ENCODE results near the gene TCP10L. TPM values are rescaled to one million over a fixed set of nuclear protein-coding genes. Genes with fewer than 3 reads are reported as not detected.

Gene TCP10L
- total and polyA plus RNA-seq, 2 of the 4 experiments (the other 2 are of a cell fraction) = 0.09 TPM; not detected in 1

GRCh38 chr21:32534113-32534512 is 51.2 kb downstream of the TCP10L start:
- no peak overlapping the region for H4K5ac ChIP-seq (ENCODE audit: low read depth, low read length)
- H3K14ac ChIP-seq (replicated peaks; ENCODE audit: low read depth, low read length) = no peak overlapping the region
- H3K23ac ChIP-seq (ENCODE audit: low read depth, low read length) = no peak overlapping the region
- H3K56ac ChIP-seq (ENCODE audit: extremely low read depth, insufficient read depth, low read length) = no peak overlapping the region
- intact Hi-C loops (cut with micrococcal nuclease) (no loop called here), in situ Hi-C loops (cut with MboI; ENCODE audit: low sequenced_read_pairs) (no loop called here), dilution Hi-C loops (cut with HindIII; ENCODE audit: low sequenced_read_pairs, unreplicated experiment) (no loop called here)
- POLR2A ChIA-PET (ENCODE audit: unreplicated experiment) = no interaction called here
- no peaks in the 10 kb centered on the region for H3K36me3 ChIP-seq (ENCODE audit: control insufficient read depth, insufficient read depth, low read length)
- no peak overlapping the region for H2BK120ac ChIP-seq (ENCODE audit: low read depth, low read length)
- H2BK5ac ChIP-seq (ENCODE audit: low read depth, low read length, poor library complexity, severe bottlenecking) = no peak overlapping the region
- no peak overlapping the region for H3K18ac ChIP-seq (ENCODE audit: low read depth, low read length)
- no peak overlapping the region for H2AFZ ChIP-seq (replicated peaks; ENCODE audit: low read length, poor library complexity)
- ATAC-seq (ENCODE audit: low read depth) = no peak
- H3K27me3 ChIP-seq (ENCODE audit: control insufficient read depth, insufficient read depth, low read length) = no peaks in the 10 kb centered on the region; the same call in 1 of the 2 replicates
- no peak overlapping the region for H4K91ac ChIP-seq (ENCODE audit: insufficient read depth, low read depth, low read length)
- DNase-seq = no peak
- H3K9me1 ChIP-seq (ENCODE audit: insufficient read depth, low read length) = peaks cover 5% of the 10 kb centered on the region; the same call in 1 of the 2 replicates
- no peaks in the 10 kb centered on the region for H3K79me1 ChIP-seq (ENCODE audit: low read depth in 1 of 2, low read length in 2 of 2)
- no TSS peak for BruUV-seq (replicated peaks)
- H3K4me2 ChIP-seq (ENCODE audit: low read depth, low read length) = no peak overlapping the region
- no peak overlapping the region for H3K27ac ChIP-seq (ENCODE audit: insufficient read depth, low read length)
- H3K9me3 ChIP-seq (ENCODE audit: control insufficient read depth, insufficient read depth, low read length) = peaks cover 2% of the 10 kb centered on the region; the same call in 1 of the 2 replicates
- no peak overlapping the region for H2AK9ac ChIP-seq (replicated peaks; ENCODE audit: low read depth, low read length, poor library complexity)
- CTCF ChIA-PET = no interaction called here
- no peak overlapping the region for H3K4ac ChIP-seq (ENCODE audit: low read depth, low read length)
- H4K8ac ChIP-seq (ENCODE audit: low read depth in 2 of 2, low read length in 2 of 2) = no peak overlapping the region
- H2BK20ac ChIP-seq (ENCODE audit: low read depth, low read length) = no peak overlapping the region
- no peak for TF ChIP-seq FOS (IDR thresholded peaks at IDR 0.05; ENCODE audit: low read depth, low read length)
- TF ChIP-seq CEBPB (IDR thresholded peaks at IDR 0.05; ENCODE audit: low read depth, low read length) = no peak
- no peak for TF ChIP-seq BHLHE40 (IDR thresholded peaks at IDR 0.05; ENCODE audit: low read depth, low read length)
- no peak for TF ChIP-seq NFE2L2 (IDR thresholded peaks at IDR 0.05; ENCODE audit: low read depth, low read length)
- H3K9ac ChIP-seq (ENCODE audit: low read depth, low read length) = no peak overlapping the region
- no peaks in the 10 kb centered on the region for H3K4me1 ChIP-seq (ENCODE audit: control insufficient read depth, insufficient read depth, low read length)
- H3K4me3 ChIP-seq (ENCODE audit: insufficient read depth, low read depth, low read length) = no peak overlapping the region
- H4K20me1 ChIP-seq (ENCODE audit: insufficient read depth, low read length) = no peaks in the 10 kb centered on the region
- H2AK5ac ChIP-seq (ENCODE audit: low read depth, low read length) = no peak overlapping the region
- 82% methylated on average over 2 of the region's 8 CpGs; no CpG with 5 or more reads in 1 of the 2 experiments for WGBS, 2 experiments (ENCODE audit: extremely low coverage in 2 of 2, insufficient read length in 1 of 2)
- H2BK15ac ChIP-seq (ENCODE audit: low read depth, low read length) = no peak overlapping the region

Measured in IMR-90 (cell line).